Sciatic nerve (tissue), 2 donors: Measurements from ENCODE around the gene EDDM13. TPM values are rescaled to one million over a fixed set of nuclear protein-coding genes. Genes with fewer than 3 reads are reported as not detected.
"Not testable (repeated sequence)": the region's sequence is repeated elsewhere in the genome, so short reads cannot be mapped to it uniquely, and the experiment has no call there.

Experiments used
- ATAC-seq: fragments of 200-7000 bp; cut with Tn5 transposase; one replicate; pipeline ENCODE4 v1.9.1; 2020; ENCODE audit warnings: mild to moderate bottlenecking, moderate library complexity
- DNase-seq: peaks from one replicate; pipeline ENCODE4 v3.0.0-alpha.2; 2020; ENCODE audit warnings: low spot score
- intact Hi-C: fragments of 100-400 bp; cut with DNase I; formaldehyde crosslinking; loops from one replicate; pipeline ENCODE4 v1.14.2; 2022
- total RNA-seq: library from RNA; stranded (reverse); fragmentation: NEBNext Ultra II Directional; extraction: Animal tissue kit (Norgen Biotek cat#: 25700); gene quantifications from one replicate; pipeline ENCODE4 v1.2.1, GENCODE V29; 2021
- donor health status: DM: no; HTN: no; CAD: no.
- donor health status: DM: no; HTN: no; CAD: no.

The EDDM13 gene
- total RNA-seq, 1 donor from 2014 or later = not detected

- DNase-seq (no peak), ATAC-seq (no peak)
- intact Hi-C loops = no loop called here
These were observed 17.6 kb downstream of the EDDM13 start for GRCh38 chr19:56290104-56290503.

DNA sequence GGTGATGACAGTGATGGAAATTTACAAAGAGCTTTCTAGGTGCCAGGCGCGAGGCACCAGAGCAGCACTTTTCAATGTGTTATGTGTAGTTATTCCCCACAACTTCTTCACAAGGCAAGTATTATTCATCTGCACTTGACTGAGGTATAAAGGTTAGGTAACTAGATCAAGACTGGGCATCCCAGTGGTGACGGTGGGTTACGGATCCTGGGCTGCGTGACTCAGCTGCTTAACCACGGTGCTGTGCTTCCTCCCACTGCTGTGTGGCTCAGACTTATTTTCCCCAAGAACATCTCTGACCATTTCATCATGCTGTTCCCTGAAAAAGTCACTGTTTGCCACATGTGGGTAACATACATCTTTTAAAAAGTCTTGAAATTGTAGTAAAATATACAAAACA is 19.3 kb downstream of the EDDM13 start:
- ATAC-seq (no peak), DNase-seq (no peak)
- intact Hi-C loops = no loop called here

DNA sequence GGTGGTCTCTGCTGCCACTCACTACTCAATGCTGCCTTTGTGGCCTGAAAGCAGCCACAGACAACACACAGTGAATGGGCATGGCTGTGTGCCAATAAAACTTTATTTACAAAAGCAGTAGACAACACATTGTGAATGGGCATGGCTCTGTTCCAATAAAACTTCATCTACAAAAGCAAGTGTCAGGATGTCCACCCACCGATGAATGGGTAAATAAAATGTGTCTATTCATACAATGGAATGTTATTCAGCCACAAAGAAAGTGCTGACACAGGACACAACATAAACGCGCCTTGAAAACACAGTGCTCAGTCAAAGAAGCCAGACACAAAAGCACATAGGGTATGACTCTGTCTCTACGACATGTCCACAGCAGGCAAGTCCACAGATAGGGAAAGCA is 22.0 kb downstream of the EDDM13 start:
- intact Hi-C loops = no loop called here
- DNase-seq (no peak), ATAC-seq (peak; percentile 62)

DNA sequence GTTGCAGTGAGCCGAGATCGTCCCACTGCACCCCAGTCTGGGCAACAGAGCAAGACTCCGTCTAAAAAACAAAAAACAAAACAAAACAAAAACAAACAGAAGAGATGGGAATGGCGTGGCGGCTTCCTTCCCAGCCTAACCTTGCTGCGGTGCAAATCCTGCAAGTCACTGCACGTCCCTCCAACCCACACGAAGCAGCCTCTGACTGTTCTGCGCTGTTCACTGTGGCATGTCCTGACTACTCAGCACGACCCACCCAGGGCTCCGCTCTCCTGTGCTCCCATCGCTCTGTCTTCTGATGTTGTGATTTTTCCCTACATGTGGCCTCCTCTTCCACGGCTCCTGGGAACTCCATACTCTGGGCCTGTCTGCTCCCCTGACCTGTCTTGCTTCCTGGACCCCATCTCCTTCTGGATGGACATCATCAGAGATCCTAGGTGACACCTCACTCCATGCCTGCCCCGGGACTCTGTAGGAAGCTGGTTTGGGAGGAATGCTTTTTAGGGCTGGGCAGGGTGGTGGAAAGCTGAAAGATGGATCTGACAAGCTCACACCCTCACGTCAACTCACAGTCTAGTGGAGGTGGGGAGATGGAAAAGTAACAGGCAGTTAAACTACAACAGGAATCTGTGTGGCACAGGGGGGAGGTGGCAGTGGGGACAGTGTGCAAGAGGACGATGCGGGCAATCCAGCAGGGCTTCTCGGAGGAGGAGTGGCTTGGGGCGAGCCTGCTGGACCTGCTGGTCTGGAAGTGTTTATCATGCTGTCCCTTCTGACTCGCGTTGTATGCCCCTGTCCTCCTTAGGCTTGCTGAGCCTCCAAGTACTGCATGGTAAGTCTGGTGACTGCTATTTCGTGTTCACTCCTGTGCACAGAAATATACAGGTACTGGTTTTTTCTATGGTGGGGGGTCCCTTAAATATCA is 23.2 kb downstream of the EDDM13 start:
- intact Hi-C loops = no loop called here
- DNase-seq = no peak
- ATAC-seq = no peak

DNA sequence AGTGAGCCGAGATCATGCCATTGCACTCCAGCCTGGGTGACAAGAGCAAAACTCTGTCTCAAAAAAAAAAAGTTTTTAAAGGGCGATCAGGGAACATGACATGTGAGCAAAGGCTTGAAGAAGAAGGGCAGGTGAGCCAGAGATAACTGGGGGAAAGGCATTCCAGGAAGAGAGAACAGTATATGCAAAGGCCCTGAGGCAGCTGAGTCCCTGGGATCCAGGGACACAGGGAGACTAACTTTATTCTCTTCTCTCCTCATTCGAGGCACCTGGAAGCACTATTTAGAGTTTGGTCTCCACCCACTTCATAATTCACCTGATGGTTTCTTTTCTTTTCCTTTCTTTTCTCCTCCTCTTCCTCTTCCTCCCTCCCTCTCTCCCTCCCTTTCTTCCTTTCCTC is 24.5 kb downstream of the EDDM13 start:
- DNase-seq = no peak
- no peak for ATAC-seq
- intact Hi-C loops = no loop called here

GRCh38 chr19:56299688-56300087 is 27.1 kb downstream of the EDDM13 start:
- intact Hi-C loops = no loop called here
- ATAC-seq = no peak
- DNase-seq = no peak

DNA sequence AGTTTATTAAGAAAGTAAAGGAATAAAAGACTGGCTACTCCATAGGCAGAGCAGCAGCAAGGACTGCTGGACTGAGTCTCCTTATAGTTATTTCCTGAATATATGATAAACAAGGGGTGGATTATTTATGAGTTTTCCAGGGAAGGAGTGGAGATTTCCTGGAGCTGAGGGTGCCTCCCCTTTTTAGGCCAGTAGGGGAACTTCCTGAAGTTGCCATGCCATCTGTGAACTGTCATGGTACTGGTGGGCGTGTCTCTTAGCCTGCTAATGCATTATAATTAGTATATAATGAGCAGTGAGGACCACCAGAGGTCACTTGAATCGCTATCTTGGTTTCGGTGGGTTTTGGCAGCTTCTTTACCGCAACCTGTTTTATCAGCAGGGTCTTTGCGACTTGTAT is 28.6 kb downstream of the EDDM13 start:
- no peak for DNase-seq
- intact Hi-C loops = no loop called here
- ATAC-seq = no peak

DNA sequence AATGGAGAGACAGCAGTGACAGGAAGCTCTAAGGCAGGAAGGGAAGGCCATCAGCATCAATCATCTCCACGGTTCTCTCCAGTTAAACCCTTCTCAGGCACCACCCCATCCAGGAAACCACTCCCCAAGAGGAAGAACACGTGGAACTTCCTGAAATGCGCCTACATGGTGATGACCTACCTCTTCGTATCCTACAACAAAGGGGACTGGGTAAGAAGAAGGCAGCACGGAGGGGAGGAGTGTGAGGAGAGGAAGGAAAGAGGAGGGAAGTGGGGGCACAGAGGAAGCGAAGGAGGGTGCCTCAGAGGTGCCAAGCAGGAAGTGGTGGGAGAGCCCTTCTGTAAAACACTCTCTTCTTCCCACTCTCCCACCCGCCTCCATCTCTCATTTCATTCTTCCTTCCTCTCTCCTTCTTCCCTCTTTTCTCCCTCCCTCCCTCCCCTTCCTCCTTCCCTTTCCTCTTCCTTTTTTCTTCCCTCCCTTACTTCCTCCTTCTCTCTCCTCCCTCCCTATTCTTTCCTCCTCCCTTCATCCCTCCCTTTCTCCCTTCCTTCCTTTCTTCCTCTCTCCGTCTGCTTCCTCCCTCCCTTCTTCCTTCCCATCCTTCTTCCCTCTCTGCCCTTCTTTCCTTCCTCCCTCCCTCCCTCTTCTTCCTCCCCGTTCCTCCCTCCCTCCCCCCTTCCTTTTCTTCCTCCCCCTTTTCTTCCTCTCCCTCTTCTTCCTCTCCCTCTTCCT is 29.5 kb downstream of the EDDM13 start:
- no peak for DNase-seq
- no peak for ATAC-seq
- intact Hi-C loops = no loop called here

- no peak for DNase-seq
- intact Hi-C loops = no loop called here
- no peak for ATAC-seq
These were observed 31.7 kb downstream of the EDDM13 start for GRCh38 chr19:56304243-56304642.

- intact Hi-C loops = no loop called here
- DNase-seq (no peak), ATAC-seq (no peak)
These were observed 33.5 kb downstream of the EDDM13 start for GRCh38 chr19:56306016-56306415.

DNA sequence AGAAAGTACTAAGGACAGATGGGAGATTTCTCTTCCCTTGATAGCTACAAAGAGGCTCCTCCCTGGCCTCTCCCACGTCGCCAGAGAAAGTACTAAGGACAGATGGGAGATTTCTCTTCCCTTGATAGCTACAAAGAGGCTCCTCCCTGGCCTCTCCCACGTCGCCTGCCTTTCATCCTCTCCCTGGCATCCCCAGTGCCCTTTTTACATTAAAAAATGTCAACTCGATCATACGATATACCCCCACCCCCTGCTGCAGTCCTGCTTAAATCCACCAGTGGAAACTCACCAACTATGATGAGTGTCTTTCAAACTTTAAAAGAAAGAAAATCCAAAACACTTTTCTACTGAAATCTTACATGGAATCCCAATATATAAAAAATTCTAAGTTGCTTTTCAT is 34.5 kb downstream of the EDDM13 start:
- intact Hi-C loops, DNase-seq, ATAC-seq: not testable (repeated sequence)

DNA sequence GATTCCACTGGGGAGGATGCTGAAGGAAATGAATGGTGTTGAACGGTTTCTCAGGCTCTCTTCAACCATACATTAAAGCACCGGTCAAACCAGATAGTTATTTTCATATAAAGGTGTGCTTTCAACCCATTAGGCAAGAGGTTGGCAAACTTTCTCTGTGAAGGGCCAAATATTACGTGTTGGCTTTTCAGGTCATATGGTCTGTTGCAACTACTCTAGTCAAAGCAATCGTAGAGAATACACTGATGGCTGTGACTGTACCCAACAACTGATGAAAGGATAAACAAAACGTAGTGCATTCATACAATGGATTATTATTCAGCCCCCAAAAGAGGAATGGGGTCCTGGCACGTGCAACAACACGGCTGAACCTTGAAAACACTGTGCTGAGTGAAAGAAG is 36.2 kb downstream of the EDDM13 start:
- no peak for ATAC-seq
- intact Hi-C loops = no loop called here

GRCh38 chr19:56309511-56310185 is 37.1 kb downstream of the EDDM13 start:
- intact Hi-C loops = no loop called here
- no peak for DNase-seq

More for the DNA sequence above, 36.2 kb downstream of the EDDM13 start:
- no peak for DNase-seq

GRCh38 chr19:56310462-56310861 is 37.9 kb downstream of the EDDM13 start:
- ATAC-seq = no peak

More at GRCh38 chr19:56309511-56310185, 37.1 kb downstream of the EDDM13 start:
- no peak for ATAC-seq

GRCh38 chr19:56312342-56312741 is 39.8 kb downstream of the EDDM13 start:
- ATAC-seq = no peak
- intact Hi-C loops = no loop called here
- no peak for DNase-seq

More at GRCh38 chr19:56310462-56310861, 37.9 kb downstream of the EDDM13 start:
- DNase-seq = no peak
- intact Hi-C loops = no loop called here

DNA sequence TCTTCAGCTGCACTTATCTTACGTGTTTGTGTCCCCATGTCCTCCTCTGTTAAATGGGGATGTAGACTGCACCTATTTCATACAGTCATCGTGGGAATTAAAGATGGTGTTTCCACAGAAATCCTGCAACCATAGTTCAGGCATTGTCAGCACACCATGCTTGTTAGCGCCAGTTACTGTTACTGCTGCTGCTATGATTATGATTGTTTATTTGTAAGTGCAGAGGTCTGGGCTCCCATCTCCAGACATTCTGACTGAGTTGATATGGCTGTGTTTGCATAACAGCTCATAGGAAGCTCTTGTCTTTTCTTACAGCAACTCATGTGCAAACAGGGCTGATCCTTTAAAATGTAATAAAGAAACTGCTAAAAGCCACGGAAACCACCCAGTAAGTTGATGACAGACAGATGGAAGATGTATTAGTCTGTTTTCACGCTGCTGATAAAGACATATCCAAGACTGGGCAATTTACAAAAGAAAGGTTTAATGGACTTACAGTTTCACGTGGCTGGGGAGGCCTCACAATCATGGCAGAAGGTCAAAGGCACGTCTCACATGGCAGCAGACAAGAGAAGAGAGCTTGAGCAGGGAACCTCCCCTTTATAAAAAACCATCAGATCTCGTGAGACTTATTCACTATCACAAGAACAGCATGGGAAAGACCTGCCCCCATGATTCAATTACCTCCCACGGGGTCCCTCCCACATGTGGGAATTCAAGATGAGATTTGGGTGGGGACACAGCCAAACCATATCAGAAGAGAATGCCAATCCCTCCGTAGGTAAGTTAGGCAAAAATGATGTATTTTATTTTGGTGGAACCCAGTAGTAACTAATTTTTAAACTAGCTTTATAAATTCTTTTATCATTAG is 40.5 kb downstream of the EDDM13 start:
- intact Hi-C loops = no loop called here
- DNase-seq (no peak), ATAC-seq (no peak)

- intact Hi-C loops = no loop called here
- peak; percentile 2 for ATAC-seq
- no peak for DNase-seq
These were observed 41.5 kb downstream of the EDDM13 start for GRCh38 chr19:56314018-56314380.

DNA sequence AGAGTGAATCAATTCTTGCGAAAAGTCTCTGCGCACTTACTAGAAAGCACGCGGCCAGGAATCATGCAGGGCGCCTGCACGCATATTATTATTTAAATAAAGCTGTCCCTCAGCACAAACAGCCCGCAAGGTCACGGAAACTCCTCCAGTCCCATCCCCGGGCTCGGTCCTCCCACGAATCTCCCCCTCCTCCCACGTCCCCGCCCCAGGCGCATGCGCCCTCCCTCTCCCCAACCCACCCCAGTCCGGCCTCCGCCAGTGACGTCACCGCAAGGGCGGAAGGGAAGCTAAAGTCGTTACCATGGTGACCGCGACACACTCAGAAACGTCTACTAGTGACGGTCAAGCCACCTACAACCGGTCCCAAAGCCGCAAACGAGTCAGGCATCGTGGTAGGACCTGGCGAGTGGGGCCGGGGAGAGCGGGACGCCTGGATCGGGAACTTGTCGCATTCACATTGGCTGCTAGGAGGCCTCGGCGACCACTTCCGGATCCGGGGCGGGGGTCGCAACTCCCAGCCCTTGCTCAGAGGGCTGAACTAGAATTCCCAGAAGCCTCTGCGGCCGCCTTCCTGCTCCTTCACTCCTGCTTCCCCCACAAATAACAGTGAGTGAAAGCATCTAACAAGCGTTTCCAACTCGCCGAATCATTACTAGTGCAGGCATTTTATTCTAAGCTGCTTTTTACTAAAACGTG is 42.0 kb downstream of the EDDM13 start, which contains the start of gene ZSCAN5A:
TSS of gene ZSCAN5A (minus strand) at position 459 of the 696 bp plus-strand sequence. CDS start 89,793 bp downstream, outside the sequence.
- intact Hi-C loops = no loop called here

More for the DNA sequence above, 42.0 kb downstream of the EDDM13 start, which contains the start of gene ZSCAN5A:
- ATAC-seq (peak; percentile 96), DNase-seq (peak; percentile 100)
